IPS-15b (cell line): Measurements from ENCODE around the gene LACTBL1.

Experiments
- H3K27me3 ChIP-seq: one replicate; pipeline ENCODE4 v1.6.1; 2013; ENCODE audit warnings: low read length; ENCODE audit not compliant: control insufficient read depth, insufficient read depth
- H3K36me3 ChIP-seq: one replicate; pipeline ENCODE4 v1.6.1; 2013; ENCODE audit warnings: low read length; ENCODE audit not compliant: control insufficient read depth, insufficient read depth
- H3K4me1 ChIP-seq: one replicate; pipeline ENCODE4 v1.6.1; 2013; ENCODE audit warnings: mild to moderate bottlenecking, low read length; ENCODE audit not compliant: control insufficient read depth, insufficient read depth
- H3K4me3 ChIP-seq: one replicate; pipeline ENCODE4 v1.5.1; 2013; ENCODE audit warnings: low read depth, low read length
- H3K9ac ChIP-seq: one replicate; pipeline ENCODE4 v1.6.1; 2013; ENCODE audit warnings: low read depth, mild to moderate bottlenecking, low read length
- H3K9me3 ChIP-seq: one replicate; pipeline ENCODE4 v1.6.1; 2013; ENCODE audit warnings: mild to moderate bottlenecking, low read length; ENCODE audit not compliant: control insufficient read depth, insufficient read depth

Gene LACTBL1

GRCh38 chr1:22932803-22933470, 39.7 kb downstream of the LACTBL1 start:
- no peaks in the 10 kb centered on the region for H3K36me3 ChIP-seq
- H3K27me3 ChIP-seq: no peaks in the 10 kb centered on the region
- H3K4me1 ChIP-seq: no peaks in the 10 kb centered on the region
- H3K9ac ChIP-seq: no peak overlapping the region
- no peak overlapping the region for H3K4me3 ChIP-seq
- no peaks in the 10 kb centered on the region for H3K9me3 ChIP-seq

GRCh38 chr1:22930240-22930912, 42.3 kb downstream of the LACTBL1 start:
- H3K9ac ChIP-seq: no peak overlapping the region
- H3K36me3 ChIP-seq: no peaks in the 10 kb centered on the region
- no peaks in the 10 kb centered on the region for H3K4me1 ChIP-seq
- H3K9me3 ChIP-seq: no peaks in the 10 kb centered on the region
- H3K27me3 ChIP-seq: no peaks in the 10 kb centered on the region
- no peak overlapping the region for H3K4me3 ChIP-seq

- no peak overlapping the region for H3K4me3 ChIP-seq
- H3K9ac ChIP-seq: no peak overlapping the region
- H3K9me3 ChIP-seq: no peaks in the 10 kb centered on the region
- no peaks in the 10 kb centered on the region for H3K4me1 ChIP-seq
- no peaks in the 10 kb centered on the region for H3K36me3 ChIP-seq
- no peaks in the 10 kb centered on the region for H3K27me3 ChIP-seq
These were observed 47.6 kb downstream of the LACTBL1 start for GRCh38 chr1:22925111-22925510.

- Histone ChIP-seq H3K9me3 (no peaks in the 10 kb centered on the region), H3K27me3 (no peaks in the 10 kb centered on the region), H3K9ac (no peak overlapping the region), H3K4me3 (no peak overlapping the region), H3K4me1 (no peaks in the 10 kb centered on the region), H3K36me3 (no peaks in the 10 kb centered on the region)
These were observed 50.0 kb downstream of the LACTBL1 start for GRCh38 chr1:22922640-22923039.

- Histone ChIP-seq H3K27me3 (no peaks in the 10 kb centered on the region), H3K4me3 (no peak overlapping the region), H3K9ac (no peak overlapping the region), H3K9me3 (no peaks in the 10 kb centered on the region), H3K36me3 (no peaks in the 10 kb centered on the region), H3K4me1 (no peaks in the 10 kb centered on the region)
These were observed 51.1 kb downstream of the LACTBL1 start for GRCh38 chr1:22921452-22922126.

- H3K4me3 ChIP-seq: no peak overlapping the region
- H3K4me1 ChIP-seq: no peaks in the 10 kb centered on the region
- no peak overlapping the region for H3K9ac ChIP-seq
- H3K36me3 ChIP-seq: no peaks in the 10 kb centered on the region
- H3K9me3 ChIP-seq: no peaks in the 10 kb centered on the region
- no peaks in the 10 kb centered on the region for H3K27me3 ChIP-seq
These were observed 51.8 kb downstream of the LACTBL1 start for GRCh38 chr1:22920734-22921451.

- Histone ChIP-seq H3K4me3 (no peak overlapping the region), H3K36me3 (no peaks in the 10 kb centered on the region), H3K4me1 (no peaks in the 10 kb centered on the region), H3K27me3 (no peaks in the 10 kb centered on the region), H3K9ac (no peak overlapping the region), H3K9me3 (no peaks in the 10 kb centered on the region)
These were observed 52.5 kb downstream of the LACTBL1 start for GRCh38 chr1:22920026-22920733.

- no peaks in the 10 kb centered on the region for H3K27me3 ChIP-seq
- H3K9ac ChIP-seq: no peak overlapping the region
- no peak overlapping the region for H3K4me3 ChIP-seq
- H3K9me3 ChIP-seq: no peaks in the 10 kb centered on the region
- H3K36me3 ChIP-seq: no peaks in the 10 kb centered on the region
- no peaks in the 10 kb centered on the region for H3K4me1 ChIP-seq
These were observed 53.2 kb downstream of the LACTBL1 start for GRCh38 chr1:22919341-22920025.

- Histone ChIP-seq H3K9me3 (no peaks in the 10 kb centered on the region), H3K4me1 (no peaks in the 10 kb centered on the region), H3K27me3 (no peaks in the 10 kb centered on the region), H3K36me3 (no peaks in the 10 kb centered on the region), H3K9ac (no peak overlapping the region), H3K4me3 (no peak overlapping the region)
These were observed 54.0 kb downstream of the LACTBL1 start for GRCh38 chr1:22918644-22919043.

- Histone ChIP-seq H3K4me3 (no peak overlapping the region), H3K27me3 (no peaks in the 10 kb centered on the region), H3K9me3 (no peaks in the 10 kb centered on the region), H3K4me1 (no peaks in the 10 kb centered on the region), H3K36me3 (no peaks in the 10 kb centered on the region), H3K9ac (no peak overlapping the region)
These were observed 54.7 kb downstream of the LACTBL1 start for GRCh38 chr1:22917989-22918388.

- no peak overlapping the region for H3K9ac ChIP-seq
- no peaks in the 10 kb centered on the region for H3K9me3 ChIP-seq
- H3K27me3 ChIP-seq: no peaks in the 10 kb centered on the region
- H3K4me3 ChIP-seq: no peak overlapping the region
- no peaks in the 10 kb centered on the region for H3K36me3 ChIP-seq
- no peaks in the 10 kb centered on the region for H3K4me1 ChIP-seq
These were observed 56.2 kb downstream of the LACTBL1 start for GRCh38 chr1:22916471-22916820.
